Activated T-helper 9 cell treated with anti-CD3 and anti-CD28 coated beads, Interleukin-2, amount 50 U/mL, for 16 hours (primary cell): Measurements from ENCODE around the gene RABL2A.
"Not testable (repeated sequence)": the region's sequence is repeated elsewhere in the genome, so short reads cannot be mapped to it uniquely, and the experiment has no call there.

Experiments
- DNase-seq: peaks from one replicate; pipeline ENCODE4 v3.0.0-alpha.2; 2020; ENCODE audit warnings: low read depth

The RABL2A gene

DNA sequence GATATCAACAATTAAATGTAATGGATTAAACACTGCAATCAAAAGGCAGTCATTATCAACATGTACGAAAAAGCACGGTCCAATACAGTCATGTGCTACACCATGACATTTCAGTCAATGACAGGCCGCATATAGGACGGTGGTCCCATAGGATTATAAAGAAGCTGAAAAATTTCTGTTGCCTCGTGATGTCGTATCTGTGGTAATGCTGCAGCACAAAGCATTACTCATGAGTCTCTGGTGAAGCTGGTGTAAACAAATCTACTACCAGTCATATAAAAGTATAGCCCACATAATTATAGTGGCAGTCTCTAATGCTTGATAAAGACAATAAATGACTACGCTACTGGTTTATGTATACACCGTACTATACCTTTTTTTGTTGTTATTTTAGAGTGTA, 58.4 kb downstream of the RABL2A start:
- no peak for DNase-seq

DNA sequence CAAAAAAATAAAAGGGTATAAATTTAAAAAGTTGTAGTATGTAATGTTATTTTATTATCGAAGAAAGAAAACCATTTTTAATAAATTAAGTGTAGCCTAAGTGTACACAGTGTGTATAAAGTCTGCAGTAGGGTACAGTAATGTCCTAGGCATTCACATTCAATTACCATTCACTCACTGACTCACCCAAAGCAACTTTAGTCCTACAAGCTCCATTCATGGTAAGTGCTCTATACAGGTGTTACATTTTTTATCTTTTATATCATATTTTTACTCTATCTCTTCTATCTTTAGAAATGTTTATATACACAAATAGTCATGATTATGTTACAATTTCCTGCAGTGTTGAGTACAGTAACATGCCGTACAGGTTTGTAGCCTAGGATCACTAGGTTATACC, 59.5 kb downstream of the RABL2A start:
- no peak for DNase-seq

DNA sequence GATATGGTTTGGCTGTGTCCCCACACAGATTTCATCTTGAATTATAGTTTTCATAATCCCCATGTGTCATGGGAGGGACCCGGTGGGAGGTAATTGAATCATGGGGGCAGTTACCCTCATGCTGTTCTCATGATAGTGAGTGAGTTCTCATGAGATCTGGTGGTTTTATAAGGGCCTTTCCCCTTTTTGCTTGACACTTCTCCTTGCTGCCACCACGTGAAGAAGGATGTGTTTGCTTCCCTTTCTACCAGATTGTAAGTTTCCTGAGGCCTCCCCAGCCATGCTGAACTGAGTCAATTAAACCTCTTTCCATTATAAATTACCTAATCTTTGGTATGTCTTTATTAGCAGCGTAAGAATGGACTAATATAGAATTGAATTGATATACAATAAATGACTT, 63.8 kb downstream of the RABL2A start:
- not testable (repeated sequence) for DNase-seq
